Measurements from ENCODE around the gene CUL5. TPM values are rescaled to one million over a fixed set of nuclear protein-coding genes. Genes with fewer than 3 reads are reported as not detected.

CUL5 gene
- total RNA-seq, 1 experiment from 2014 or later = 34.3 TPM

DNA sequence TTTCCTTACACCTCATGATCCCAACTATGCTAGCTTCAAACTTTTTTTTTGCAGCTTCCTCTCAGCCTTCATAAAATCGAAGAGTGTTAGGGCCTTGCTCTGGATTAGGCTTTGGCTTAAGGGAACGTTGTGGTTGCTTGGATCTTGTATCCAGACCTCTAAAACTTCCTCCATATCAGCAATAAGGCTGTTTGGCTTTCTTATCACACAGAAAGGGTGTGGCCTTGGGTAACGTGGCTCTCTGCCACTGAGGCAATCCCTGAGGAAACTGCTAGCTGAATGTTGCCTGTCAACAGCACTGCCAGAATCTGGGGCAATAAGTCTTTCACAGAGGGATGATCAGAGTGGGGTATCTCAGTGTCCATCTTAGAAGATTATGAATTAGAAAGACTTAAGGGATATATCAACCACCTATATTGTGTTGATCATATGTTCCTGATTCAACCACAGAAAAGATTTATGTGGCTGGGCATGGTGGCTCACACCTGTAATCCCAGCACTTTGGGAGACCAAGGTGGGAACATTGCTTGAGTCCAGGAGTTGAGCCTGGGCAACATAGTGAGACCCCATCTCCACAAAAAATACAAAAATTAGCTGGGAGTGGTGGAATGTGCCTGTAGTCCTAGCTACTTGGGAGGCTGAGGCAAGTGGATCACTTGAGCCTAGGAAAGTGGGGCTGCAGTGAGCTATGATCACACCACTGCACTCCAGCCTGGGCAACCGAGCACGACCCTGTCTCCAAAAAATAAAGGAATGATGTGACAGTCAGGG, 12.5 kb upstream of the CUL5 start:
- TF ChIP-seq CTCF (conservative IDR thresholded peaks at IDR 0.05) = no peak
- no peak for TF ChIP-seq EZH2 (IDR thresholded peaks at IDR 0.05; ENCODE audit: low read depth)
- H3K36me3 ChIP-seq (ENCODE audit: low read depth) = no peaks in the 10 kb centered on the region
- H3K9me2 ChIP-seq (ENCODE audit: insufficient read depth) = no peaks in the 10 kb centered on the region
- H3K9me3 ChIP-seq (ENCODE audit: insufficient read depth, low read depth) = no peaks in the 10 kb centered on the region
- H2AFZ ChIP-seq = no peak overlapping the region
- H3K27ac ChIP-seq = no peak overlapping the region
- no peaks in the 10 kb centered on the region for H3F3A ChIP-seq (ENCODE audit: insufficient read depth, low read depth)
- H3K27me3 ChIP-seq (ENCODE audit: insufficient read depth, low read depth) = no peaks in the 10 kb centered on the region
- no TSS peak for BruUV-seq (replicated peaks)
- H3K79me2 ChIP-seq (ENCODE audit: low read depth) = no peaks in the 10 kb centered on the region
- no peak overlapping the region for H3K4me2 ChIP-seq
- no peaks in the 10 kb centered on the region for H3K4me1 ChIP-seq (replicated peaks; ENCODE audit: insufficient read depth)
- ChIA-PET POLR2A (ENCODE audit: unreplicated experiment) (no interaction called here), CTCF (no interaction called here)
- intact Hi-C loops (cut with micrococcal nuclease; ENCODE audit: unreplicated experiment) = no loop called here
- no peaks in the 10 kb centered on the region for H4K20me1 ChIP-seq (ENCODE audit: insufficient read depth)
- no peak overlapping the region for H3K4me3 ChIP-seq
- no peak for DNase-seq

DNA sequence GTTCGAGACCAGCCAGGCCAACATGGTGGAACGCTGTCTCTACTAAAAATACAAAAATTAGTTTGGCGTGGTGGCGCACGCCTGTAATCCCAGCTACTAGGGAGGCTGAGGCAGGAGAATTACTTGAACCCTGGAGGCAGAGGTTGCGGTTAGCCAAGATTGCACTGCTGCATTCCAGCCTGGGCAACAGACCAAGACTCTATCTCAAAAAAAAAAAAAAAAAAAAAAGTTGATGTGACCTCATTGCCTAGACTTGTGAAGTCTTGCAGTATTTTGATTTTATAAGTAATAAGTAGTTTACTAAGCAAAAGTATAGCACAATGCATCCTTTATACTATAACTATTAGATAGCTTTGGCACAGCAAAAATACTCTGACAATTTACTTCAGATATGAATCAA, 9.9 kb upstream of the CUL5 start:
- intact Hi-C loops (cut with micrococcal nuclease; ENCODE audit: unreplicated experiment) = no loop called here
- TF ChIP-seq CTCF (conservative IDR thresholded peaks at IDR 0.05) (no peak), EZH2 (IDR thresholded peaks at IDR 0.05; ENCODE audit: low read depth) (no peak)
- no peaks in the 10 kb centered on the region for H3K27me3 ChIP-seq (ENCODE audit: insufficient read depth, low read depth)
- no peak overlapping the region for H3K27ac ChIP-seq
- BruUV-seq (replicated peaks) = no TSS peak
- no peak overlapping the region for H2AFZ ChIP-seq
- no peak for DNase-seq
- H3K4me2 ChIP-seq = no peak overlapping the region
- H4K20me1 ChIP-seq (ENCODE audit: insufficient read depth) = no peaks in the 10 kb centered on the region
- H3K36me3 ChIP-seq (ENCODE audit: low read depth) = no peaks in the 10 kb centered on the region
- no peaks in the 10 kb centered on the region for H3K9me3 ChIP-seq (ENCODE audit: insufficient read depth, low read depth)
- H3K79me2 ChIP-seq (ENCODE audit: low read depth) = no peaks in the 10 kb centered on the region
- POLR2A ChIA-PET (ENCODE audit: unreplicated experiment) = no interaction called here
- no peaks in the 10 kb centered on the region for H3F3A ChIP-seq (ENCODE audit: insufficient read depth, low read depth)
- H3K9me2 ChIP-seq (ENCODE audit: insufficient read depth) = no peaks in the 10 kb centered on the region
- CTCF ChIA-PET = no interaction called here
- no peak overlapping the region for H3K4me3 ChIP-seq
- H3K4me1 ChIP-seq (replicated peaks; ENCODE audit: insufficient read depth) = no peaks in the 10 kb centered on the region

GRCh38 chr11:107999759-108000455, 8.8 kb upstream of the CUL5 start:
- no peaks in the 10 kb centered on the region for H3K36me3 ChIP-seq (ENCODE audit: low read depth)
- intact Hi-C loops (cut with micrococcal nuclease; ENCODE audit: unreplicated experiment) = loop anchor here (10.0 kb wide), 1 partner anchor 655 kb away; no protein-coding TSS in a partner anchor
- DNase-seq = peak in 1 of 2 experiments; percentile 47
- H3F3A ChIP-seq (ENCODE audit: insufficient read depth, low read depth) = no peaks in the 10 kb centered on the region
- POLR2A ChIA-PET (ENCODE audit: unreplicated experiment) = no interaction called here
- no peaks in the 10 kb centered on the region for H3K9me2 ChIP-seq (ENCODE audit: insufficient read depth)
- no peak overlapping the region for H3K27ac ChIP-seq
- no peaks in the 10 kb centered on the region for H3K9me3 ChIP-seq (ENCODE audit: insufficient read depth, low read depth)
- H3K4me2 ChIP-seq = no peak overlapping the region
- H2AFZ ChIP-seq = 0 out of 2 replicates have a peak overlapping the region, but pooled peaks have one; percentile 2
- H3K79me2 ChIP-seq (ENCODE audit: low read depth) = no peaks in the 10 kb centered on the region
- peaks cover 4% of the 10 kb centered on the region; the same call in 1 of the 2 replicates for H3K4me1 ChIP-seq (replicated peaks; ENCODE audit: insufficient read depth)
- H3K4me3 ChIP-seq = no peak overlapping the region
- no TSS peak for BruUV-seq (replicated peaks)
- TF ChIP-seq CTCF (conservative IDR thresholded peaks at IDR 0.05) (peak; percentile 68; the same call in 1 of the 2 replicates), EZH2 (IDR thresholded peaks at IDR 0.05; ENCODE audit: low read depth) (no peak)
- H4K20me1 ChIP-seq (ENCODE audit: insufficient read depth) = no peaks in the 10 kb centered on the region
- no peaks in the 10 kb centered on the region for H3K27me3 ChIP-seq (ENCODE audit: insufficient read depth, low read depth)
- CTCF ChIA-PET = interaction anchor here (0.6 kb wide), 1 partner anchor 1939 kb away, joined by 3 read pairs; no protein-coding TSS in a partner anchor
